Suppressor macrophage treated with lipopolysaccharide for 1 hour (primary cell): ENCODE data around the gene LARGE1.

Experiments used
- DNase-seq, 3 donors: peaks; one replicate each; pipeline ENCODE4 v3.0.0-alpha.2; 2020 to 2022

Gene LARGE1

GRCh38 chr22:33337524-33337923 is 582.8 kb downstream of the LARGE1 start:
- DNase-seq, result no peak

GRCh38 chr22:33335611-33336279 is 584.5 kb downstream of the LARGE1 start:
- DNase-seq, result no peak

GRCh38 chr22:33332538-33332937 is 587.7 kb downstream of the LARGE1 start:
- DNase-seq, result no peak

DNA sequence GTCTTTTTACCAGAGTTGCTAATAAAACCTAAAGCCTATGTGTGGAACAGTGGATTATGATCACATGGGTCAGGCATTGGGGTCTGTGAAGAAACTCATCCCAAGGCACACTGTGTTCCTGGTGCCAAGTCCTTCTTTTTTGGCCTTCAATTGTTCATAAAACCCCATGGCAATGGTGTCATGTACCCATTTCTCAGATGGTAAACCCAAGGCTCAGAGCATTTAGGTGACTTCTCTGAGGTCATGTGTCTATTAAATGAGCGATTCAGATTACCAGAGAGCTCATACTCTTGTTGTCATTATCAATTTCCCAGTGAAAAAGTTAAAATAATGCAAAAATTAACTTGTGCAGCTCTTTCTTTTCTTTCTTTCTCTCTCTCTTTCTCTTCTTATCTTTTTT is 589.3 kb downstream of the LARGE1 start:
- DNase-seq, result no peak

DNA sequence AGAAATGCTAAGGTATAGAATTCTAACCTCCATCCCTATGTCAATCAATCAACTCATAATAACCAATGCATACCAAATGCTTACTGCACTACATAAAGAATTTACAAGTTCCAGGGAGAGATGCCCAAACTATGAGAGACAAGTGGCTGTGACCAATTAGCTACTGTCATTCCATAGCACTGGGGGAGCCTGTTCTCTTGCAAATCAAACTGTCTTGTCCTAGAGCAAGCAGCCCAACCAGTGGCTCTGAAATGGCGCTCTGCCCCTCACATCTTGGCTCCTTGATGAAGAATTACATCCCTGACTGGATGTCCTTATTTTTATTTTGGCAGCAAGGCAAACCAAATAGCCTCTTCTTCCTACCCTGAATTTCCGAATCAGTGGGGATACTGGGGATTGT is 589.7 kb downstream of the LARGE1 start:
- no peak for DNase-seq

GRCh38 chr22:33329398-33329797 is 590.9 kb downstream of the LARGE1 start:
- DNase-seq, result no peak

DNA sequence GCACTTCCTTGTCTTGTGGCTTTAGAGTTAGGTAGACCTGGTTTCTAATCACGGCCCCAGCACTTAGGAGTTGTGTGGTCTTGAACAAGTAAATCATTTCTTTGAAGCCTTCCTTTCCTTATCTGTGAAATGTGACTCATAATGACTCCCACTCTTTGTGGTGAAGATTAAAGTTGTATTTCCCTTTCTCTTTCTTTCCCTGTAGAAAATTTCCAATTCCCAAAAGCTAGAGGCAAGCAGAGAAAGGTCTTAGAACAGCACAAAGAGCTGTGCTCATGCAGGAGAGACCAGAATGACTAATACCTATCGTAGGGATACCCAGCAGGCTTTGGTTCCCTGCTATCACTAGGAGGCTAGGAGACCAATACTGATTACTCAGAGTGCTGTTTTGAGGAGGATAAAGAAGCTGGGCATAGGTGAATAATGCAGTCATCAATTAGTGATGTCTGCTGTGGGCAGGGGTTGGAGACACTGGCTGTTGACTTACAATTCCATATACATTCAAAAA is 591.4 kb downstream of the LARGE1 start:
- no peak for DNase-seq

GRCh38 chr22:33327348-33327860 is 592.9 kb downstream of the LARGE1 start:
- no peak for DNase-seq

GRCh38 chr22:33326540-33327295 is 593.6 kb downstream of the LARGE1 start:
- no peak for DNase-seq

DNA sequence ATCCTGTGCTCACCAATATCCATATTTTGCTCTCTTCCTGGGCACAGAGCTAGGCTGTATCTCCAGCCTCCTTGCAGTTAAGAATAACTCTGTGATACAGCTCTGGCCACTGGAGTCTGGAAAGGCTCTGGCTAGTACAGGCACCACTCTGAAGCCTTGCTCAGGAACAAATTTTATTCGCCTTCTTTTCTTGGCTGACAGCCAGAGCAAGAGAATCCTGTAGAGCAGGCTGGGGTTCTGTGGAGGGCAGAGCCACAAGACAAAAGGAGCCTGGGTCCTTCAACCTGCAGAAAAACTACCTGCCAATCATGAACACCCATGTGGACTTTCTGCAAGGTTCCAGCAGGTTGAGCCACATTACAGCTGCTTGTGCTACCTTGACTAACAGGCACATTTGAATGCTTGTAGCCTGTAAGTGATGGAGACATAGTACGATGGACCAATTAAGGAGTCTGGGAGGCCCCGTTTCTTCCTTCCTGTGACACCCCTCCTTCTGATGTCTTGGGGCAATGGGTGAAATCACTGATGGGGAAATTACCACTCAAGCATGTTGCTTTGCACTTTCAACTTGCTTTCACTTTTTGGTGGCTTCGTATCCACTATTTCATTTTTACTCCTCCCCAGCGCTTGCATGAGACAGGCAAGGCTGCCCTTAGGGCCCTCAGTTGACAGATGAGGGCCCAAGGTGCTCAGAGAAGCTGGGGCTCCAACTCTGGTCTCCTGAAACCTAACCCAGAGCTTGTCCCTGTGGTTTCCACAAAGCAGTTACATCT is 594.9 kb downstream of the LARGE1 start:
- DNase-seq, result no peak

- no peak for DNase-seq
Measured at GRCh38 chr22:33324228-33324627, 596.0 kb downstream of the LARGE1 start.

- DNase-seq, result no peak
Measured at GRCh38 chr22:33321466-33321865, 598.8 kb downstream of the LARGE1 start.

- DNase-seq, result no peak
Measured at GRCh38 chr22:33315954-33316353, 604.3 kb downstream of the LARGE1 start.

DNA sequence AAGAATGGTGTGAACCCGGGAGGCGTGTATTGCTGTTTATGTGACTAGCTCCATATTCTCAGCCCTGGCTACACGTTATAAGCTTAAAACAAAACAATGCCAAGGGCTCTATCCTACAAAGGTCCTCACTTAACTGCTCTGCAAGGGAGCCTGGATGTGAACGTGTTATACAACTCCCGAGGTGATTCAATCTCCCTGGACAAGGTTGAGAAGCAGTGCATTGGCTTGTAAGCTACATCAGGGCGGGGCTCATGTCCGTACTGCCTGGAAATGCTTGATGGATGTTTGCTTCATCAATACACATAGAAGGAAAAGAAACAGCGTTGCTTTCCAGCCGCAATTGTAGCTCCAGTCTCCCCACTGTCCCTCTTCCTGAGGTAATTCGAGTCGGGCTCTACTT is 605.2 kb downstream of the LARGE1 start:
- DNase-seq, result no peak

DNA sequence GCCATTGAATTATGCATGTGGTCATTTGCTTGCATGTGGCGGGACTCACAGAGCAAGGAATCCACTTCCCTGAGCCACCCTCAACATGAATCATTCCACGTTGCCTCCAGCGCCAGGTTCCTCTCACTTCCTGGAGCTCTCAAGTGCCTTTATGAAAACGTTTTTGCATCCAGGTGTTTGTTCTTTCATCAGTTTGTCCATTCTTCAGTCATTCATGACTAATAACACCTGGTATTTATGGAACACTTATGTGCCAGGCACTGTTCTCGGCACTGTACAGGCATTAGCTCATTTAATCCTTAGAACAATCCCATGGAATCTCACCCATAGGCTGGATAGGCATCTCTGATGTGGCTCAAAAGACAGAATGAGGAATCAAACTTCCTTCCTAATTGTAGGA is 606.0 kb downstream of the LARGE1 start:
- no peak for DNase-seq

GRCh38 chr22:33303099-33303498 is 617.2 kb downstream of the LARGE1 start:
- DNase-seq, result peak in 2 of 3 donors; percentile 1 to 3

DNA sequence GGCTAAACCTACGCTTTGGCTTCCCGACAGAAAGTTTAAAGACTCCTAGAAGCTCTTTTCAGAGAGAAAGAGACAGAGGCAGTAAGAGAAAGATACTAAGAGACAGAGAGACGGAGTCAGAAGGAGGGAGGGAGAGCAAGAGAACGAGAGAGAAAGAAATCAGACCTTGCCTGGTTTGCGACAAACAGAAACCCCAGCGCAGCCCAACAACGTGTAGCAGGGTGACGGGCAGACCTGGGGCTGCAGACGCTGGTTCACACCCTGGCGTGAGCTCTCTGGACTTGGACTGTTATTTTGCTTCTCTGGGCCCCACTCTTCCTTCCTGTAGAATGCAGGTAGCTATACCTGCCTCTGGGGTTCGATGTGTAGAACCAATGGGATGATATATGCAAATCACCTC is 617.7 kb downstream of the LARGE1 start:
- no peak for DNase-seq

- DNase-seq, result peak; percentile 62 to 78 (median 64)
Measured at GRCh38 chr22:33302049-33302545, 618.2 kb downstream of the LARGE1 start.

- DNase-seq, result no peak
Measured at GRCh38 chr22:33300165-33300564, 620.1 kb downstream of the LARGE1 start.

DNA sequence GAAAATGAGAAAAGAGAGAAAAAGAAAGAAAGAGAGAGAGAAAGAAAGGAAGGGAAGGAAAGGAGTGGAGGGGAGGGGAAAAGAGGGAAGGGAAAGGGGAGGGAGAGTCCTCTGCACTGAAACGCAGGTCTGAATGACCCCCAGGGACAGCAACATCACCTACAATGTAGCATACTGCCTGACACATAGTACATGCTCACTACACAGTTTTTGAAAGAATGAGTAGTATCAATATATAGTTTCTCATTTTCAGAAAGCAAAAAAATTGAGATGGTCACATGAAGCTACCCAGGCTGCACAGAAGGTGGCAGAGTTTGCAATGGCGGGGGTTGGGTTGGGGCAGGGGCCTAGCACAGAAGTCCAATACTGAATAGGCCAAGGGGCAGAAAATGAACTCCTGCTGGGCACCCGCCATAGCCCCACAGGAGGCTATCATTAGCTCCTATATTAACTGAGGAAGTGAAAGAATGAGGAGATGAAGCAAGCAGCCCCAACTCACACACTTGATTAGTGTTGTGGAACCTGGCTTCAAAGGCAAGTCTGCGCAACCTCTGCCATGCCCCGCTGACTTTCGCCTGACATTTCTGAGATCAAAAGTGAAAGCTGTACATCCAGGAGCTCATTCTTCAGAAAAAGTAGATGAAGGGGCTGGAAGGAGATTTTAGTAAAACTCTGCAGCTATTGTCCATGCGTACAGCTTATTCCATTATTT is 620.9 kb downstream of the LARGE1 start:
- DNase-seq, result peak in 2 of 3 donors; percentile 8

- no peak for DNase-seq
Measured at GRCh38 chr22:33296941-33297340, 623.3 kb downstream of the LARGE1 start.

GRCh38 chr22:33288078-33288477 is 632.2 kb downstream of the LARGE1 start:
- no peak for DNase-seq

- DNase-seq, result no peak
Measured at GRCh38 chr22:33275073-33275443, 645.2 kb downstream of the LARGE1 start.
